GM19099 (cell line): ENCODE results near the gene CABCOCO1.

Source experiments
- POLR2A ChIP-seq: IDR thresholded peaks from 3 replicates; pipeline ENCODE4 v1.6.1; 2011; ENCODE audit warnings: low read depth; ENCODE audit not compliant: insufficient read length; ENCODE audit errors: extremely low read depth

The CABCOCO1 gene

GRCh38 chr10:61684894-61685507 lies 22.3 kb downstream of the CABCOCO1 start:
- no peak for TF ChIP-seq POLR2A

- TF ChIP-seq POLR2A: no peak
Measured at GRCh38 chr10:61688551-61689308, 26.0 kb downstream of the CABCOCO1 start.

- no peak for TF ChIP-seq POLR2A
Measured at GRCh38 chr10:61692447-61693010, 29.8 kb downstream of the CABCOCO1 start.

- no peak for TF ChIP-seq POLR2A
Measured at GRCh38 chr10:61698968-61699655, 36.4 kb downstream of the CABCOCO1 start.

- no peak for TF ChIP-seq POLR2A
Measured at GRCh38 chr10:61701055-61701705, 38.5 kb downstream of the CABCOCO1 start.

- TF ChIP-seq POLR2A: no peak
Measured at GRCh38 chr10:61701706-61702105, 39.0 kb downstream of the CABCOCO1 start.

- no peak for TF ChIP-seq POLR2A
Measured at GRCh38 chr10:61702584-61702983, 39.9 kb downstream of the CABCOCO1 start.

GRCh38 chr10:61705022-61705613 lies 42.4 kb downstream of the CABCOCO1 start:
- no peak for TF ChIP-seq POLR2A

GRCh38 chr10:61708846-61709245 lies 46.1 kb downstream of the CABCOCO1 start:
- no peak for TF ChIP-seq POLR2A

GRCh38 chr10:61719906-61720305 lies 57.2 kb downstream of the CABCOCO1 start:
- no peak for TF ChIP-seq POLR2A

GRCh38 chr10:61721431-61721830 lies 58.7 kb downstream of the CABCOCO1 start:
- no peak for TF ChIP-seq POLR2A

GRCh38 chr10:61729596-61729995 lies 66.9 kb downstream of the CABCOCO1 start:
- TF ChIP-seq POLR2A: no peak

GRCh38 chr10:61730671-61731070 lies 67.9 kb downstream of the CABCOCO1 start:
- no peak for TF ChIP-seq POLR2A

- TF ChIP-seq POLR2A: no peak
Measured at GRCh38 chr10:61731638-61732037, 68.9 kb downstream of the CABCOCO1 start.
